Karpas-422 (cell line): ENCODE results near the gene AKT1S1. TPM values are rescaled to one million over a fixed set of nuclear protein-coding genes. Genes with fewer than 3 reads are reported as not detected.
"Not testable (repeated sequence)": the region's sequence is repeated elsewhere in the genome, so short reads cannot be mapped to it uniquely, and the experiment has no call there.

Source experiments
- DNase-seq: peaks from one replicate; pipeline ENCODE4 v3.0.0-alpha.2; 2015
- H2AFZ ChIP-seq: fragments of 200-600 bp; sonication (generic); 2 replicates; pipeline ENCODE4 v1.6.1; 2014; ENCODE audit warnings: antibody characterized with exemption, low read length, mixed read lengths
- H3K27ac ChIP-seq: fragments of 200-600 bp; sonication (generic); 2 replicates; pipeline ENCODE4 v1.5.1; 2014; ENCODE audit warnings: mild to moderate bottlenecking, low read length, moderate library complexity
- H3K27me3 ChIP-seq: fragments of 200-600 bp; sonication (generic); 2 replicates; pipeline ENCODE4 v1.6.1; 2014; ENCODE audit warnings: low read length, mixed read lengths
- H3K36me3 ChIP-seq: fragments of 200-600 bp; sonication (generic); 2 replicates; pipeline ENCODE4 v1.6.1; 2014; ENCODE audit warnings: low read length, mixed read lengths; ENCODE audit not compliant: insufficient read depth
- H3K4me1 ChIP-seq: fragments of 200-600 bp; sonication (generic); 2 replicates; pipeline ENCODE4 v1.6.1; 2014; ENCODE audit warnings: mild to moderate bottlenecking, low read length, mixed read lengths
- H3K4me2 ChIP-seq: fragments of 200-600 bp; sonication (generic); 2 replicates; pipeline ENCODE4 v1.6.1; 2014; ENCODE audit warnings: low read length, low read depth, mild to moderate bottlenecking; ENCODE audit not compliant: poor library complexity, severe bottlenecking
- H3K4me3 ChIP-seq: fragments of 200-600 bp; sonication (generic); 2 replicates; pipeline ENCODE4 v1.5.1; 2014; ENCODE audit warnings: mild to moderate bottlenecking, antibody characterized with exemption, low read length, mixed read lengths
- H3K79me2 ChIP-seq: fragments of 200-600 bp; sonication (generic); 2 replicates; pipeline ENCODE4 v1.6.1; 2014; ENCODE audit warnings: mild to moderate bottlenecking, low read length, mixed read lengths
- H3K9ac ChIP-seq: fragments of 200-600 bp; sonication (generic); 2 replicates; pipeline ENCODE4 v1.6.0; 2014; ENCODE audit warnings: low read length
- H3K9me2 ChIP-seq: fragments of 200-600 bp; sonication (generic), shearing (Covaris generic); replicated peaks from 2 replicates; pipeline ENCODE4 v1.6.0; 2014; ENCODE audit warnings: mild to moderate bottlenecking, low read length, moderate library complexity; ENCODE audit not compliant: insufficient read depth
- H3K9me3 ChIP-seq: fragments of 300-700, 200-600 bp; sonication (generic); 2 replicates; pipeline ENCODE4 v1.6.1; 2014; ENCODE audit warnings: low read length, mixed read lengths
- H4K20me1 ChIP-seq: fragments of 200-600 bp; sonication (generic); 2 replicates; pipeline ENCODE4 v1.6.1; 2014; ENCODE audit warnings: mild to moderate bottlenecking, antibody characterized with exemption, low read length, low read depth; ENCODE audit not compliant: insufficient read depth
- total RNA-seq: library from RNA; depleted of rRNA; stranded (reverse); fragments of >200 nt; shearing (Covaris generic); gene quantifications from 2 replicates; pipeline ENCODE4 v1.2.3, GENCODE V29; 2014; ENCODE audit warnings: low replicate concordance

Gene AKT1S1
- total RNA-seq, 1 experiment from 2014 or later, result 8.2 TPM

GRCh38 chr19:49829721-49830120 lies 47.4 kb downstream of the AKT1S1 start:
- no peak overlapping the region for H3K9ac ChIP-seq
- H3K9me3 ChIP-seq, result no peaks in the 10 kb centered on the region
- no peak overlapping the region for H3K4me3 ChIP-seq
- H3K27me3 ChIP-seq, result no peaks in the 10 kb centered on the region
- H2AFZ ChIP-seq, result no peak overlapping the region
- H4K20me1 ChIP-seq, result no peaks in the 10 kb centered on the region
- no peak overlapping the region for H3K27ac ChIP-seq
- H3K79me2 ChIP-seq, result peaks cover 5% of the 10 kb centered on the region; the same call in 1 of the 2 replicates
- DNase-seq, result no peak
- H3K4me2 ChIP-seq, result no peak overlapping the region
- peaks cover 9% of the 10 kb centered on the region for H3K4me1 ChIP-seq
- H3K9me2 ChIP-seq, result no peaks in the 10 kb centered on the region
- H3K36me3 ChIP-seq, result peaks cover 16% of the 10 kb centered on the region; the same call in 1 of the 2 replicates

- Histone ChIP-seq H3K4me2 (no peak overlapping the region), H3K79me2 (peaks cover 5% of the 10 kb centered on the region), H3K9ac (no peak overlapping the region), H3K9me3 (no peaks in the 10 kb centered on the region), H3K9me2 (no peaks in the 10 kb centered on the region), H3K27ac (no peak overlapping the region), H3K36me3 (peaks cover 18% of the 10 kb centered on the region; the same call in 1 of the 2 replicates), H3K4me1 (peaks cover 9% of the 10 kb centered on the region), H2AFZ (no peak overlapping the region), H4K20me1 (no peaks in the 10 kb centered on the region), H3K27me3 (no peaks in the 10 kb centered on the region), H3K4me3 (no peak overlapping the region)
- no peak for DNase-seq
These were observed 48.0 kb downstream of the AKT1S1 start for GRCh38 chr19:49829200-49829599.

GRCh38 chr19:49827034-49827433 lies 50.1 kb downstream of the AKT1S1 start:
- DNase-seq, result no peak
- Histone ChIP-seq H3K4me1 (peaks cover 14% of the 10 kb centered on the region), H3K27me3 (no peaks in the 10 kb centered on the region), H3K9ac (no peak overlapping the region), H3K4me2 (no peak overlapping the region), H3K4me3 (no peak overlapping the region), H3K27ac (no peak overlapping the region), H3K79me2 (peaks cover 19% of the 10 kb centered on the region), H3K36me3 (peaks cover 22% of the 10 kb centered on the region; the same call in 1 of the 2 replicates), H3K9me3 (no peaks in the 10 kb centered on the region), H3K9me2 (no peaks in the 10 kb centered on the region), H2AFZ (no peak overlapping the region), H4K20me1 (no peaks in the 10 kb centered on the region)

- H3K4me2 ChIP-seq, result no peak overlapping the region
- H3K36me3 ChIP-seq, result peaks cover 23% of the 10 kb centered on the region; the same call in 1 of the 2 replicates
- no peaks in the 10 kb centered on the region for H3K9me3 ChIP-seq
- H3K27me3 ChIP-seq, result no peaks in the 10 kb centered on the region
- H3K9me2 ChIP-seq, result no peaks in the 10 kb centered on the region
- no peak overlapping the region for H2AFZ ChIP-seq
- H3K4me3 ChIP-seq, result no peak overlapping the region
- no peaks in the 10 kb centered on the region for H4K20me1 ChIP-seq
- no peak overlapping the region for H3K9ac ChIP-seq
- H3K79me2 ChIP-seq, result peaks cover 36% of the 10 kb centered on the region
- peaks cover 15% of the 10 kb centered on the region for H3K4me1 ChIP-seq
- no peak overlapping the region for H3K27ac ChIP-seq
- no peak for DNase-seq
These were observed 52.5 kb downstream of the AKT1S1 start for GRCh38 chr19:49824662-49825061.

GRCh38 chr19:49823472-49823871 lies 53.7 kb downstream of the AKT1S1 start:
- Histone ChIP-seq H3K36me3 (peaks cover 23% of the 10 kb centered on the region; the same call in 1 of the 2 replicates), H3K9ac (no peak overlapping the region), H3K4me1 (peaks cover 15% of the 10 kb centered on the region), H3K79me2 (peaks cover 48% of the 10 kb centered on the region), H3K27me3 (no peaks in the 10 kb centered on the region), H3K9me3 (no peaks in the 10 kb centered on the region), H3K9me2 (no peaks in the 10 kb centered on the region), H2AFZ (no peak overlapping the region), H3K4me2 (no peak overlapping the region), H3K27ac (no peak overlapping the region), H3K4me3 (no peak overlapping the region), H4K20me1 (no peaks in the 10 kb centered on the region)
- DNase-seq, result no peak

GRCh38 chr19:49820125-49820524 lies 57.0 kb downstream of the AKT1S1 start:
- Histone ChIP-seq H2AFZ (no peak overlapping the region), H4K20me1 (no peaks in the 10 kb centered on the region), H3K4me1 (peaks cover 19% of the 10 kb centered on the region), H3K9me3 (no peaks in the 10 kb centered on the region), H3K79me2 (peaks cover 50% of the 10 kb centered on the region), H3K9me2 (no peaks in the 10 kb centered on the region), H3K27ac (no peak overlapping the region), H3K36me3 (peaks cover 20% of the 10 kb centered on the region; the same call in 1 of the 2 replicates), H3K4me2 (no peak overlapping the region), H3K4me3 (no peak overlapping the region), H3K9ac (no peak overlapping the region), H3K27me3 (no peaks in the 10 kb centered on the region)
- DNase-seq, result no peak

- Histone ChIP-seq H3K79me2 (peaks cover 46% of the 10 kb centered on the region), H3K4me1 (peaks cover 19% of the 10 kb centered on the region), H3K4me3 (peak overlapping the region; percentile 72; the same call in 1 of the 2 replicates), H3K36me3 (peaks cover 15% of the 10 kb centered on the region; the same call in 1 of the 2 replicates), H3K4me2 (peak overlapping the region; percentile 77), H3K9ac (peak overlapping the region; percentile 85)
- H3K27me3 ChIP-seq, H3K27ac ChIP-seq, H2AFZ ChIP-seq, DNase-seq, H4K20me1 ChIP-seq, H3K9me2 ChIP-seq, H3K9me3 ChIP-seq: not testable (repeated sequence)
These were observed 57.6 kb downstream of the AKT1S1 start for GRCh38 chr19:49819452-49820115.
